ENCODE data around the gene GPR135.
"Not testable (repeated sequence)": the region's sequence is repeated elsewhere in the genome, so short reads cannot be mapped to it uniquely, and the experiment has no call there.

GPR135 gene

GRCh38 chr14:59474172-59474571 is 9.0 kb upstream of the GPR135 start:
- no peak for DNase-seq

GRCh38 chr14:59464486-59465315 is 479 bp downstream of the GPR135 start:
- peak in 1 of 2 experiments; percentile 52 for DNase-seq

- peak in 1 of 2 experiments; percentile 22 for DNase-seq
These were observed 1.2 kb downstream of the GPR135 start for GRCh38 chr14:59463787-59464485.

GRCh38 chr14:59461891-59462290 is 3.3 kb downstream of the GPR135 start:
- DNase-seq = no peak

GRCh38 chr14:59460378-59460777 is 4.8 kb downstream of the GPR135 start:
- DNase-seq = no peak

- DNase-seq = no peak
These were observed 6.7 kb downstream of the GPR135 start for GRCh38 chr14:59458486-59458885.

GRCh38 chr14:59455411-59455810 is 9.8 kb downstream of the GPR135 start:
- no peak for DNase-seq

GRCh38 chr14:59454139-59454538 is 11.0 kb downstream of the GPR135 start:
- no peak for DNase-seq

GRCh38 chr14:59451849-59452248 is 13.3 kb downstream of the GPR135 start:
- DNase-seq = no peak

- DNase-seq = no peak
These were observed 14.5 kb downstream of the GPR135 start for GRCh38 chr14:59450716-59451115.

GRCh38 chr14:59448673-59449072 is 16.5 kb downstream of the GPR135 start:
- DNase-seq = not testable (repeated sequence)

- DNase-seq = no peak
These were observed 25.8 kb downstream of the GPR135 start for GRCh38 chr14:59439256-59439965.

- DNase-seq = no peak
These were observed 27.0 kb downstream of the GPR135 start for GRCh38 chr14:59438195-59438647.

GRCh38 chr14:59435987-59436386 is 29.2 kb downstream of the GPR135 start:
- no peak for DNase-seq

- no peak for DNase-seq
These were observed 30.1 kb downstream of the GPR135 start for GRCh38 chr14:59435101-59435500.

GRCh38 chr14:59429790-59430189 is 35.4 kb downstream of the GPR135 start:
- DNase-seq = no peak

GRCh38 chr14:59428581-59429012 is 36.6 kb downstream of the GPR135 start:
- no peak for DNase-seq

- DNase-seq = no peak
These were observed 37.3 kb downstream of the GPR135 start for GRCh38 chr14:59427653-59428580.

- DNase-seq = no peak
These were observed 39.8 kb downstream of the GPR135 start for GRCh38 chr14:59425322-59425935.

GRCh38 chr14:59424341-59425071 is 40.7 kb downstream of the GPR135 start:
- no peak for DNase-seq

Data from SHP77 (cell line).